BLaER1 treated with 17β-estradiol and CSF1 and Interleukin-3, amounts not matched to agents 10 nM and 100 nM (cell line): ENCODE measurements around the gene HOMER2.
A peak's percentile ranks its signal among the peaks of the same experiment; 100 is the strongest.

Source experiments
- H3K27ac ChIP-seq, 11 experiments: shearing (Covaris generic); formaldehyde crosslinking; 2 replicates each; pipeline ENCODE4 v1.8.1; 2022
- H3K27me3 ChIP-seq, 11 experiments: shearing (Covaris generic); formaldehyde crosslinking; 2 replicates each; pipeline ENCODE4 v1.8.1; 2022
- H3K36me3 ChIP-seq, 11 experiments: shearing (Covaris generic); formaldehyde crosslinking; 2 replicates each; pipeline ENCODE4 v1.8.1; 2022
- H3K4me1 ChIP-seq, 10 experiments: shearing (Covaris generic); formaldehyde crosslinking; 2 replicates each; pipeline ENCODE4 v1.8.1; 2022
- H3K4me2 ChIP-seq, 11 experiments: shearing (Covaris generic); formaldehyde crosslinking; 2 replicates each; pipeline ENCODE4 v1.8.1; 2022
- H3K4me3 ChIP-seq, 10 experiments: shearing (Covaris generic); formaldehyde crosslinking; 2 replicates each; pipeline ENCODE4 v1.8.1; 2022
- H3K9ac ChIP-seq, 11 experiments: shearing (Covaris generic); formaldehyde crosslinking; 2 replicates each; pipeline ENCODE4 v1.8.1; 2022
- H3K9me3 ChIP-seq, 11 experiments: shearing (Covaris generic); formaldehyde crosslinking; replicated peaks in 1 of 11; 2 replicates each; pipeline ENCODE4 v1.8.1; 2022
- H4K20me1 ChIP-seq, 11 experiments: shearing (Covaris generic); formaldehyde crosslinking; 2 replicates each; pipeline ENCODE4 v1.8.1; 2022
- Cebpa-rat ChIP-seq, 11 experiments: shearing (Covaris generic); IDR thresholded peaks; 2 replicates each; pipeline ENCODE4 v1.8.1; 2022

The HOMER2 gene

GRCh38 chr15:82848241-82848993 is 104.1 kb downstream of the HOMER2 start:
- Histone ChIP-seq H3K27ac (no peak overlapping the region), H3K4me2 (peak overlapping the region in 4 of 11 experiments; percentile 14 to 66 (median 28); a peak in 6 of 22 replicates), H3K27me3 (no peaks in the 10 kb centered on the region), H3K36me3 (no peaks in the 10 kb centered on the region), H3K4me1 (peaks cover 56 to 100% (median 82%) of the 10 kb centered on the region in 10 experiments), H3K9me3 (no peaks in the 10 kb centered on the region), H3K4me3 (no peak overlapping the region), H3K9ac (no peak overlapping the region), H4K20me1 (no peaks in the 10 kb centered on the region; a peak in 1 of 22 replicates)
- TF ChIP-seq Cebpa-rat (IDR thresholded peaks at IDR 0.05) = no peak

- H3K36me3 ChIP-seq = peaks cover 0 to 2% (median 0%) of the 10 kb centered on the region in 11 experiments; a peak in 2 of 22 replicates
- peaks cover 55 to 100% (median 82%) of the 10 kb centered on the region in 10 experiments for H3K4me1 ChIP-seq
- H3K9me3 ChIP-seq = no peaks in the 10 kb centered on the region
- H3K27me3 ChIP-seq = no peaks in the 10 kb centered on the region
- no peak overlapping the region for H3K9ac ChIP-seq
- peak overlapping the region in 5 of 11 experiments; percentile 14 to 66 (median 22); a peak in 7 of 22 replicates for H3K4me2 ChIP-seq
- no peak for TF ChIP-seq Cebpa-rat (IDR thresholded peaks at IDR 0.05)
- no peak overlapping the region for H3K4me3 ChIP-seq
- H3K27ac ChIP-seq = no peak overlapping the region
- no peaks in the 10 kb centered on the region; a peak in 1 of 22 replicates for H4K20me1 ChIP-seq
Measured at GRCh38 chr15:82847703-82848102, 104.8 kb downstream of the HOMER2 start.

GRCh38 chr15:82846621-82847020 is 105.9 kb downstream of the HOMER2 start:
- Histone ChIP-seq H3K4me3 (no peak overlapping the region), H3K36me3 (peaks cover 0 to 7% (median 0%) of the 10 kb centered on the region in 11 experiments; a peak in 2 of 22 replicates), H3K4me2 (peak overlapping the region in 4 of 11 experiments; percentile 15 to 86 (median 76); a peak in 6 of 22 replicates), H3K27ac (no peak overlapping the region), H3K27me3 (no peaks in the 10 kb centered on the region), H3K9ac (no peak overlapping the region), H4K20me1 (no peaks in the 10 kb centered on the region; a peak in 1 of 22 replicates), H3K4me1 (peaks cover 46 to 94% (median 74%) of the 10 kb centered on the region in 10 experiments), H3K9me3 (no peaks in the 10 kb centered on the region)
- no peak for TF ChIP-seq Cebpa-rat (IDR thresholded peaks at IDR 0.05)

- TF ChIP-seq Cebpa-rat (IDR thresholded peaks at IDR 0.05) = no peak
Measured at GRCh38 chr15:82845686-82846085, 106.8 kb downstream of the HOMER2 start.

GRCh38 chr15:82843566-82843965 is 109.0 kb downstream of the HOMER2 start:
- 0 out of 20 replicates have a peak overlapping the region, but pooled peaks of 1 of the 10 experiments have one; percentile 12 for H3K4me3 ChIP-seq
- 0 out of 22 replicates have a peak overlapping the region, but pooled peaks of 1 of the 11 experiments have one; percentile 42 for H3K9ac ChIP-seq
- no peak for TF ChIP-seq Cebpa-rat (IDR thresholded peaks at IDR 0.05)
- H3K9me3 ChIP-seq = peaks cover 0 to 13% (median 8%) of the 10 kb centered on the region in 11 experiments; a peak in 17 of 22 replicates
- peaks cover under 1 to 13% (median 8%) of the 10 kb centered on the region in 11 experiments; a peak in 19 of 22 replicates for H3K36me3 ChIP-seq
- H3K27ac ChIP-seq = peak overlapping the region in 7 of 11 experiments; percentile 10 to 61 (median 52); a peak in 10 of 22 replicates
- H4K20me1 ChIP-seq = no peaks in the 10 kb centered on the region; a peak in 1 of 22 replicates
- H3K4me1 ChIP-seq = peaks cover 28 to 63% (median 49%) of the 10 kb centered on the region in 10 experiments
- peak overlapping the region; percentile 41 to 87 (median 79) for H3K4me2 ChIP-seq
- no peaks in the 10 kb centered on the region for H3K27me3 ChIP-seq

More at GRCh38 chr15:82845686-82846085, 106.8 kb downstream of the HOMER2 start:
- no peaks in the 10 kb centered on the region for H3K9me3 ChIP-seq
- peaks cover 0 to 7% (median 0%) of the 10 kb centered on the region in 11 experiments; a peak in 2 of 22 replicates for H3K36me3 ChIP-seq
- no peaks in the 10 kb centered on the region; a peak in 1 of 22 replicates for H4K20me1 ChIP-seq
- peak overlapping the region; percentile 75 to 98 (median 83); a peak in 20 of 22 replicates for H3K4me2 ChIP-seq
- peak overlapping the region in 1 of 11 experiments; percentile 5; a peak in 2 of 22 replicates for H3K9ac ChIP-seq
- H3K27ac ChIP-seq = peak overlapping the region in 5 of 11 experiments; percentile 9 to 61 (median 52); a peak in 7 of 22 replicates
- H3K4me1 ChIP-seq = peaks cover 43 to 84% (median 65%) of the 10 kb centered on the region in 10 experiments
- no peaks in the 10 kb centered on the region for H3K27me3 ChIP-seq
- H3K4me3 ChIP-seq = no peak overlapping the region

GRCh38 chr15:82840166-82840565 is 112.4 kb downstream of the HOMER2 start:
- no peak for TF ChIP-seq Cebpa-rat (IDR thresholded peaks at IDR 0.05)
- H3K4me1 ChIP-seq = peaks cover 24 to 44% (median 34%) of the 10 kb centered on the region in 10 experiments
- H3K27ac ChIP-seq = no peak overlapping the region
- peaks cover 0 to 40% (median 34%) of the 10 kb centered on the region in 11 experiments; a peak in 19 of 22 replicates for H3K9me3 ChIP-seq
- H3K36me3 ChIP-seq = peaks cover 35 to 47% (median 42%) of the 10 kb centered on the region in 11 experiments
- no peak overlapping the region for H3K9ac ChIP-seq
- H3K4me2 ChIP-seq = no peak overlapping the region
- H3K4me3 ChIP-seq = no peak overlapping the region
- no peaks in the 10 kb centered on the region for H3K27me3 ChIP-seq
- peaks cover 0 to 11% (median 0%) of the 10 kb centered on the region in 11 experiments; a peak in 5 of 22 replicates for H4K20me1 ChIP-seq

- no peak for TF ChIP-seq Cebpa-rat (IDR thresholded peaks at IDR 0.05)
- Histone ChIP-seq H3K27ac (no peak overlapping the region), H3K4me3 (no peak overlapping the region), H4K20me1 (peaks cover 0 to 12% (median 0%) of the 10 kb centered on the region in 11 experiments; a peak in 6 of 22 replicates), H3K36me3 (peaks cover 45 to 57% (median 52%) of the 10 kb centered on the region in 11 experiments), H3K9me3 (peaks cover 0 to 40% (median 34%) of the 10 kb centered on the region in 11 experiments; a peak in 19 of 22 replicates), H3K4me1 (peaks cover 16 to 41% (median 31%) of the 10 kb centered on the region in 10 experiments), H3K27me3 (no peaks in the 10 kb centered on the region), H3K9ac (no peak overlapping the region), H3K4me2 (no peak overlapping the region)
Measured at GRCh38 chr15:82839136-82839535, 113.4 kb downstream of the HOMER2 start.

GRCh38 chr15:82838096-82838735 is 114.3 kb downstream of the HOMER2 start:
- H4K20me1 ChIP-seq = peaks cover 0 to 12% (median 5%) of the 10 kb centered on the region in 11 experiments; a peak in 8 of 22 replicates
- peaks cover 54 to 66% (median 61%) of the 10 kb centered on the region in 11 experiments for H3K36me3 ChIP-seq
- no peak overlapping the region for H3K27ac ChIP-seq
- no peak overlapping the region for H3K9ac ChIP-seq
- H3K4me1 ChIP-seq = peaks cover 16 to 41% (median 29%) of the 10 kb centered on the region in 10 experiments
- no peak overlapping the region for H3K4me2 ChIP-seq
- no peaks in the 10 kb centered on the region for H3K27me3 ChIP-seq
- peaks cover 0 to 40% (median 34%) of the 10 kb centered on the region in 11 experiments; a peak in 19 of 22 replicates for H3K9me3 ChIP-seq
- no peak for TF ChIP-seq Cebpa-rat (IDR thresholded peaks at IDR 0.05)
- no peak overlapping the region for H3K4me3 ChIP-seq
